Subcutaneous abdominal adipose tissue (tissue), 5 donors: ENCODE results near the gene DNAJA3.

Experiments
- H3K27ac ChIP-seq: one replicate; pipeline ENCODE4 v1.7.0; 2013; ENCODE audit warnings: low read depth, mild to moderate bottlenecking, inconsistent platforms, low read length, moderate library complexity
- H3K27me3 ChIP-seq, 5 donors: one replicate each; pipeline ENCODE4 v1.7.0; 2013; ENCODE audit warnings: low read length in 5 of 5, inconsistent platforms in 1 of 5; ENCODE audit not compliant: control insufficient read depth in 5 of 5, insufficient read depth in 4 of 5
- H3K36me3 ChIP-seq, 5 donors: one replicate each; pipeline ENCODE4 v1.7.0; 2013; ENCODE audit warnings: low read length in 5 of 5; ENCODE audit not compliant: control insufficient read depth in 5 of 5, insufficient read depth in 5 of 5
- H3K4me1 ChIP-seq, 5 donors: one replicate each; pipeline ENCODE4 v1.7.0; 2013; ENCODE audit warnings: low read length in 5 of 5, mild to moderate bottlenecking in 3 of 5, moderate library complexity in 1 of 5; ENCODE audit not compliant: control insufficient read depth in 5 of 5, insufficient read depth in 5 of 5
- H3K4me3 ChIP-seq, 5 donors: one replicate each; pipeline ENCODE4 v1.7.0; 2013; ENCODE audit warnings: low read length in 5 of 5, low read depth in 1 of 5
- H3K9ac ChIP-seq, 5 donors: one replicate each; pipeline ENCODE4 v1.7.0; 2013; ENCODE audit warnings: low read length in 5 of 5, mild to moderate bottlenecking in 4 of 5, moderate library complexity in 3 of 5
- H3K9me3 ChIP-seq, 5 donors: one replicate each; pipeline ENCODE4 v1.7.0; 2013; ENCODE audit warnings: low read length in 5 of 5; ENCODE audit not compliant: control insufficient read depth in 5 of 5
- donor health status: healthy.
- donor health status: healthy.
- donor health status: healthy.
- donor health status: healthy.
- donor health status: healthy.

DNAJA3 gene

GRCh38 chr16:4505356-4506147 is 79.9 kb downstream of the DNAJA3 start:
- Histone ChIP-seq H3K4me3 (no peak overlapping the region), H3K36me3 (peaks cover 0 to 38% (median 35%) of the 10 kb centered on the region in 5 donors), H3K4me1 (peaks cover 0 to 25% (median 12%) of the 10 kb centered on the region in 5 donors), H3K9me3 (no peaks in the 10 kb centered on the region), H3K9ac (no peak overlapping the region), H3K27me3 (no peaks in the 10 kb centered on the region), H3K27ac (no peak overlapping the region)
